ENCODE data around the gene SLX4. TPM values are rescaled to one million over a fixed set of nuclear protein-coding genes. Genes with fewer than 3 reads are reported as not detected.

The SLX4 gene
- total and polyA plus RNA-seq, 2 donors (not counting 1 experiment from before 2014, with no cell fraction given): 5.4 to 13.3 TPM

- H3K4me1 ChIP-seq (ENCODE audit: control insufficient read depth in 2 of 2, insufficient read depth in 2 of 2, low read length in 2 of 2): peaks cover 14 to 34% of the 10 kb centered on the region in 2 donors
- ChIA-PET POLR2A (no interaction called here), CTCF (no interaction called here)
- H2AFZ ChIP-seq (ENCODE audit: insufficient read depth, low read depth, low read length, poor library complexity, severe bottlenecking): no peak overlapping the region
- Mint-ChIP-seq H3K4me3 (no peak overlapping the region), H3K27me3 (no peaks in the 10 kb centered on the region), H3K4me1 (peaks cover 39% of the 10 kb centered on the region), H3K27ac (no peak overlapping the region), H3K9me3 (ENCODE audit: insufficient read depth) (no peaks in the 10 kb centered on the region)
- ATAC-seq (ENCODE audit: low read depth) (no peak), DNase-seq (no peak)
- 91% methylated on average over 3 of the region's 8 CpGs for WGBS (ENCODE audit: insufficient coverage)
- no peaks in the 10 kb centered on the region for H3K9me3 ChIP-seq (ENCODE audit: control extremely low read depth in 1 of 3, control insufficient read depth in 2 of 3, insufficient read depth in 1 of 3, low read length in 2 of 3)
- no peak overlapping the region for H3K4me2 ChIP-seq (replicated peaks; ENCODE audit: low read depth, low read length, poor library complexity, severe bottlenecking)
- intact Hi-C loops (cut with micrococcal nuclease): no loop called here
- no peak overlapping the region for H3K9ac ChIP-seq (ENCODE audit: low read length)
- no peak overlapping the region for H3K27ac ChIP-seq (ENCODE audit: low read length in 2 of 2)
- TF ChIP-seq EZH2 (IDR thresholded peaks at IDR 0.05; ENCODE audit: borderline replicate concordance, insufficient read depth, low read depth, low read length, poor library complexity, severe bottlenecking): no peak
- no peak for TF ChIP-seq CTCF (IDR thresholded peaks at IDR 0.05)
- peaks cover 0 to 8% of the 10 kb centered on the region in 2 experiments for H3K36me3 ChIP-seq (replicated peaks in 1 of 2; ENCODE audit: control extremely low read depth in 1 of 2, control insufficient read depth in 1 of 2, extremely low read depth in 1 of 2, insufficient read depth in 2 of 2, low read length in 1 of 2)
- H3K79me2 ChIP-seq (ENCODE audit: control insufficient read depth, insufficient read depth, low read length): no peaks in the 10 kb centered on the region
- H3K4me3 ChIP-seq (ENCODE audit: control extremely low read depth in 1 of 5, extremely low read depth in 1 of 5, insufficient read depth in 1 of 5, low read depth in 2 of 5, low read length in 4 of 5): no peak overlapping the region
- H3K27me3 ChIP-seq (replicated peaks in 1 of 4; ENCODE audit: control extremely low read depth in 1 of 4, control insufficient read depth in 3 of 4, insufficient read depth in 4 of 4, low read length in 3 of 4): no peaks in the 10 kb centered on the region
- no peaks in the 10 kb centered on the region for H4K20me1 ChIP-seq (ENCODE audit: control insufficient read depth, insufficient read depth, low read length, poor library complexity, severe bottlenecking)
Measured at GRCh38 chr16:3584412-3584811, 27.0 kb downstream of the SLX4 start.

GRCh38 chr16:3583303-3584038, 27.9 kb downstream of the SLX4 start:
- Histone ChIP-seq H3K4me2 (replicated peaks; ENCODE audit: low read depth, low read length, poor library complexity, severe bottlenecking) (no peak overlapping the region), H3K9ac (ENCODE audit: low read length) (no peak overlapping the region), H3K27ac (ENCODE audit: low read length in 2 of 2) (no peak overlapping the region), H3K4me3 (ENCODE audit: control extremely low read depth in 1 of 5, extremely low read depth in 1 of 5, insufficient read depth in 1 of 5, low read depth in 2 of 5, low read length in 4 of 5) (no peak overlapping the region), H3K27me3 (replicated peaks in 1 of 4; ENCODE audit: control extremely low read depth in 1 of 4, control insufficient read depth in 3 of 4, insufficient read depth in 4 of 4, low read length in 3 of 4) (no peaks in the 10 kb centered on the region), H4K20me1 (ENCODE audit: control insufficient read depth, insufficient read depth, low read length, poor library complexity, severe bottlenecking) (no peaks in the 10 kb centered on the region), H3K36me3 (replicated peaks in 1 of 2; ENCODE audit: control extremely low read depth in 1 of 2, control insufficient read depth in 1 of 2, extremely low read depth in 1 of 2, insufficient read depth in 2 of 2, low read length in 1 of 2) (peaks cover 0 to 8% of the 10 kb centered on the region in 2 experiments), H3K79me2 (ENCODE audit: control insufficient read depth, insufficient read depth, low read length) (no peaks in the 10 kb centered on the region), H3K9me3 (ENCODE audit: control extremely low read depth in 1 of 3, control insufficient read depth in 2 of 3, insufficient read depth in 1 of 3, low read length in 2 of 3) (no peaks in the 10 kb centered on the region), H3K4me1 (ENCODE audit: control insufficient read depth in 2 of 2, insufficient read depth in 2 of 2, low read length in 2 of 2) (peaks cover 23 to 42% of the 10 kb centered on the region in 2 donors), H2AFZ (ENCODE audit: insufficient read depth, low read depth, low read length, poor library complexity, severe bottlenecking) (no peak overlapping the region)
- 99% methylated on average over 10 of the region's 16 CpGs for WGBS (ENCODE audit: insufficient coverage)
- DNase-seq (no peak), ATAC-seq (ENCODE audit: low read depth) (no peak)
- ChIA-PET CTCF (interaction anchor here (0.7 kb wide), 1 partner anchor 87 kb away, joined by 3 read pairs; no protein-coding TSS in a partner anchor), POLR2A (no interaction called here)
- intact Hi-C loops (cut with micrococcal nuclease): no loop called here
- H3K9me3 Mint-ChIP-seq (ENCODE audit: insufficient read depth): no peaks in the 10 kb centered on the region
- peaks cover 47% of the 10 kb centered on the region for H3K4me1 Mint-ChIP-seq
- TF ChIP-seq EZH2 (IDR thresholded peaks at IDR 0.05; ENCODE audit: borderline replicate concordance, insufficient read depth, low read depth, low read length, poor library complexity, severe bottlenecking) (no peak), CTCF (IDR thresholded peaks at IDR 0.05) (no peak)
- H3K4me3 Mint-ChIP-seq: no peak overlapping the region
- no peaks in the 10 kb centered on the region for H3K27me3 Mint-ChIP-seq
- no peak overlapping the region for H3K27ac Mint-ChIP-seq
